Keratinocyte (primary cell): ENCODE data around the gene RASGRP3. TPM values are rescaled to one million over a fixed set of nuclear protein-coding genes. Genes with fewer than 3 reads are reported as not detected.

ENCODE experiments used
- DNase-seq: peaks from one replicate; pipeline ENCODE4 v3.0.0-alpha.2; 2011; ENCODE audit warnings: low read depth, missing footprints, low spot score
- FAIRE-seq: peaks from 2 replicates; lab custom pipeline; 2011; peaks lifted over from hg19 to GRCh38; lab: Jason Lieb, UNC
- H2AFZ ChIP-seq: 2 replicates; pipeline ENCODE4 v1.6.0; 2012; ENCODE audit warnings: low read length, control low read depth, inconsistent platforms; ENCODE audit not compliant: control insufficient read depth
- H3K27ac ChIP-seq: 2 replicates; pipeline ENCODE4 v1.5.1; 2011; ENCODE audit warnings: low read length; ENCODE audit not compliant: control insufficient read depth, insufficient read depth
- H3K27me3 ChIP-seq: 3 replicates; pipeline ENCODE4 v1.6.0; 2011; ENCODE audit warnings: low read length; ENCODE audit not compliant: control insufficient read depth, insufficient read depth; ENCODE audit errors: extremely low read depth
- H3K36me3 ChIP-seq, 2 experiments: 2 replicates in 1 of 2; 3 replicates in 1 of 2; pipeline ENCODE4 v1.5.1; 2011; ENCODE audit warnings: low read length in 2 of 2, mild to moderate bottlenecking in 1 of 2; ENCODE audit not compliant: control insufficient read depth in 2 of 2, insufficient read depth in 2 of 2; ENCODE audit errors: extremely low read depth in 1 of 2
- H3K4me1 ChIP-seq: 3 replicates; pipeline ENCODE4 v1.5.1; 2011; ENCODE audit warnings: low read length; ENCODE audit not compliant: control insufficient read depth, insufficient read depth; ENCODE audit errors: extremely low read depth
- H3K4me2 ChIP-seq: 3 replicates; pipeline ENCODE4 v1.6.0; 2011; ENCODE audit warnings: low read depth, low read length; ENCODE audit not compliant: control insufficient read depth, insufficient read depth; ENCODE audit errors: extremely low read depth
- H3K4me3 ChIP-seq, 3 experiments: fragments of 200-600 bp in 1 of 3; sonication (generic) in 1 of 3; 2 replicates in 2 of 3; 3 replicates in 1 of 3; pipeline ENCODE4 v1.5.1; 2011 to 2016; ENCODE audit warnings: low read length in 3 of 3, mild to moderate bottlenecking in 3 of 3, control low read depth in 2 of 3, inconsistent platforms in 1 of 3, low read depth in 1 of 3, mixed read lengths in 1 of 3, mixed run types in 1 of 3, moderate library complexity in 1 of 3; ENCODE audit not compliant: control insufficient read depth in 2 of 3, insufficient read depth in 2 of 3; ENCODE audit errors: extremely low read depth in 1 of 3
- H3K79me2 ChIP-seq: 2 replicates; pipeline ENCODE4 v1.6.0; 2012; ENCODE audit warnings: low read length; ENCODE audit not compliant: control insufficient read depth, insufficient read depth
- H3K9ac ChIP-seq: 3 replicates; pipeline ENCODE4 v1.6.0; 2011; ENCODE audit warnings: low read length; ENCODE audit not compliant: control insufficient read depth, insufficient read depth; ENCODE audit errors: extremely low read depth
- H3K9me1 ChIP-seq: 3 replicates; pipeline ENCODE4 v1.6.0; 2011; ENCODE audit warnings: low read length; ENCODE audit not compliant: control insufficient read depth, insufficient read depth; ENCODE audit errors: extremely low read depth
- H3K9me3 ChIP-seq: 2 replicates; pipeline ENCODE4 v1.5.1; 2012; ENCODE audit warnings: low read depth, low read length; ENCODE audit not compliant: control insufficient read depth
- H4K20me1 ChIP-seq: 3 replicates; pipeline ENCODE4 v1.6.0; 2011; ENCODE audit warnings: low read length; ENCODE audit not compliant: control insufficient read depth, insufficient read depth; ENCODE audit errors: extremely low read depth
- CTCF ChIP-seq, 3 experiments: IDR thresholded peaks in 1 of 3; conservative IDR thresholded peaks in 1 of 3; optimal IDR thresholded peaks in 1 of 3; 2 replicates in 2 of 3; 3 replicates in 1 of 3; pipeline versions ENCODE3 to v1.5.1; 2011; ENCODE audit warnings: low read length in 3 of 3, mild to moderate bottlenecking in 3 of 3, moderate library complexity in 2 of 3, control low read depth in 1 of 3, inconsistent platforms in 1 of 3; ENCODE audit not compliant: insufficient read depth in 2 of 3; ENCODE audit errors: extremely low read depth in 1 of 3
- EZH2 ChIP-seq: IDR thresholded peaks from one replicate; pipeline ENCODE4 v1.6.1; 2012; ENCODE audit warnings: inconsistent platforms, mild to moderate bottlenecking, low read length, moderate library complexity
- dilution Hi-C: fragments of 300-500 bp; cut with MboI; formaldehyde crosslinking; loops from one replicate; pipeline ENCODE4 v1.7.0; 2020; ENCODE audit warnings: low sequenced_read_pairs; ENCODE audit not compliant: extremely low pct_ligation_motif_present
- polyA plus RNA-seq, 5 experiments: library from polyadenylated mRNA; depleted of rRNA in 3 of 5; stranded (reverse) in 3 of 5; stranded (forward) in 1 of 5; unstranded in 1 of 5; fragments of >200 nt; gene quantifications; 1 replicate in 1 of 5; 2 replicates in 3 of 5; 3 replicates in 1 of 5; pipeline versions ENCODE4 v1.2.1 to v1.2.3, GENCODE V29; 2011 to 2012; ENCODE audit warnings: missing spikeins in 2 of 5, low read depth in 1 of 5, low replicate concordance in 1 of 5

RASGRP3 gene
- polyA plus RNA-seq, 1 donor (not counting 4 experiments of a cell fraction or from before 2014, with no cell fraction given), result 0.56 TPM

DNA sequence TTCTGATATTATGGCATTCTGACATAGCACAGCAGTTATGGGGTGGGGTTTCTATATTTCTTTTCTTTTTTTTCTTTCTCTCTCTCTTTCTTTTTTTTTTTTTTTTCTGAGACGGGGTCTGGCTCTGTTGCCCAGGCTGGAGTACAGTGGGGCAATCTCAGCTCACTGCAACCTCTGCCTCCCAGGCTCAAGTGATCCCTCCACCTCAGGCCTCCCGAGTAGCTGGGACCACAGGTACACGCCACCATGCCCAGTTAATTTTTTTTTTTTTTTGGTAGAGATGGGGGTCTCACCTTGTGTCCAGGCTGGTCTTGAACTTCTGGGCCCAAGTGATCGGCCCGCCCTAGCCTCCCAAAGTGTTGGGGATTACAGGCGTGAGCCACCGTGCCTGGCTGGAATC lies 130.2 kb downstream of the RASGRP3 start:
- no peaks in the 10 kb centered on the region for H3K9me1 ChIP-seq
- no peak overlapping the region for H2AFZ ChIP-seq
- TF ChIP-seq CTCF (optimal IDR thresholded peaks at IDR 0.05 in 1 of 3, IDR thresholded peaks at IDR 0.05 in 1 of 3, conservative IDR thresholded peaks at IDR 0.05 in 1 of 3; ENCODE audit: extremely low read depth in 1 of 3, insufficient read depth in 2 of 3, low read length in 3 of 3) (no peak), EZH2 (no peak)
- no peak overlapping the region for H3K27ac ChIP-seq
- H3K9ac ChIP-seq, result no peak overlapping the region
- H3K4me1 ChIP-seq, result peaks cover 5% of the 10 kb centered on the region
- no peaks in the 10 kb centered on the region for H3K79me2 ChIP-seq
- DNase-seq (no peak), FAIRE-seq (no peak)
- H4K20me1 ChIP-seq, result no peaks in the 10 kb centered on the region
- no peaks in the 10 kb centered on the region for H3K36me3 ChIP-seq
- H3K4me3 ChIP-seq, result no peak overlapping the region
- no peak overlapping the region for H3K4me2 ChIP-seq
- H3K9me3 ChIP-seq, result no peaks in the 10 kb centered on the region
- dilution Hi-C loops, result no loop called here
- no peaks in the 10 kb centered on the region for H3K27me3 ChIP-seq

- Histone ChIP-seq H3K4me3 (no peak overlapping the region), H3K4me1 (peaks cover 5% of the 10 kb centered on the region), H2AFZ (no peak overlapping the region), H3K27me3 (no peaks in the 10 kb centered on the region), H3K27ac (no peak overlapping the region), H3K9me3 (no peaks in the 10 kb centered on the region), H3K36me3 (no peaks in the 10 kb centered on the region), H3K9ac (no peak overlapping the region), H3K79me2 (no peaks in the 10 kb centered on the region), H3K4me2 (no peak overlapping the region), H4K20me1 (no peaks in the 10 kb centered on the region), H3K9me1 (no peaks in the 10 kb centered on the region)
- FAIRE-seq (no peak), DNase-seq (no peak)
- dilution Hi-C loops, result no loop called here
- TF ChIP-seq EZH2 (no peak), CTCF (optimal IDR thresholded peaks at IDR 0.05 in 1 of 3, IDR thresholded peaks at IDR 0.05 in 1 of 3, conservative IDR thresholded peaks at IDR 0.05 in 1 of 3; ENCODE audit: extremely low read depth in 1 of 3, insufficient read depth in 2 of 3, low read length in 3 of 3) (no peak)
These were observed 130.8 kb downstream of the RASGRP3 start for GRCh38 chr2:33607251-33607721.
